Muscle layer of colon (tissue), 2 donors: Measurements from ENCODE around the gene UROS.

Experiments
- H3K27ac ChIP-seq: one replicate; pipeline ENCODE4 v1.7.0; 2013; ENCODE audit warnings: low read depth, mild to moderate bottlenecking, low read length, moderate library complexity
- H3K27me3 ChIP-seq, 2 donors: one replicate each; pipeline ENCODE4 v1.7.0; 2013; ENCODE audit warnings: low read length in 2 of 2, mild to moderate bottlenecking in 2 of 2; ENCODE audit not compliant: insufficient read depth in 2 of 2, control insufficient read depth in 1 of 2
- H3K36me3 ChIP-seq: one replicate; pipeline ENCODE4 v1.7.0; 2013; ENCODE audit warnings: mild to moderate bottlenecking, low read length; ENCODE audit not compliant: insufficient read depth
- H3K4me1 ChIP-seq: one replicate; pipeline ENCODE4 v1.7.0; 2013; ENCODE audit warnings: mild to moderate bottlenecking, low read length; ENCODE audit not compliant: insufficient read depth
- H3K4me3 ChIP-seq, 2 donors: one replicate each; pipeline ENCODE4 v1.7.0; 2013; ENCODE audit warnings: low read length in 2 of 2, low read depth in 1 of 2, mild to moderate bottlenecking in 1 of 2, moderate library complexity in 1 of 2
- H3K9ac ChIP-seq: one replicate; pipeline ENCODE4 v1.7.0; 2013; ENCODE audit warnings: low read length
- H3K9me3 ChIP-seq: one replicate; pipeline ENCODE4 v1.7.0; 2013; ENCODE audit warnings: mild to moderate bottlenecking, low read length
- donor health status: abdominal sarcoma.
- donor health status: Adenocarcinoma of cecum.

UROS gene

GRCh38 chr10:125802131-125802530 lies 20.9 kb downstream of the UROS start:
- no peak overlapping the region for H3K4me3 ChIP-seq
- H3K9me3 ChIP-seq = no peaks in the 10 kb centered on the region
- H3K4me1 ChIP-seq = no peaks in the 10 kb centered on the region
- peaks cover 34% of the 10 kb centered on the region for H3K36me3 ChIP-seq
- H3K27me3 ChIP-seq = no peaks in the 10 kb centered on the region
- H3K9ac ChIP-seq = no peak overlapping the region
- H3K27ac ChIP-seq = no peak overlapping the region

GRCh38 chr10:125801574-125801973 lies 21.5 kb downstream of the UROS start:
- no peak overlapping the region for H3K4me3 ChIP-seq
- peaks cover 31% of the 10 kb centered on the region for H3K36me3 ChIP-seq
- H3K27ac ChIP-seq = no peak overlapping the region
- no peaks in the 10 kb centered on the region for H3K9me3 ChIP-seq
- H3K27me3 ChIP-seq = no peaks in the 10 kb centered on the region
- H3K9ac ChIP-seq = no peak overlapping the region
- no peaks in the 10 kb centered on the region for H3K4me1 ChIP-seq

- peaks cover 26% of the 10 kb centered on the region for H3K36me3 ChIP-seq
- H3K27ac ChIP-seq = no peak overlapping the region
- H3K9me3 ChIP-seq = no peaks in the 10 kb centered on the region
- no peaks in the 10 kb centered on the region for H3K27me3 ChIP-seq
- H3K9ac ChIP-seq = no peak overlapping the region
- H3K4me1 ChIP-seq = no peaks in the 10 kb centered on the region
- no peak overlapping the region for H3K4me3 ChIP-seq
Observed at GRCh38 chr10:125799451-125800182, 23.4 kb downstream of the UROS start.

- no peak overlapping the region for H3K9ac ChIP-seq
- peaks cover 35% of the 10 kb centered on the region for H3K36me3 ChIP-seq
- no peak overlapping the region for H3K4me3 ChIP-seq
- no peak overlapping the region for H3K27ac ChIP-seq
- H3K27me3 ChIP-seq = no peaks in the 10 kb centered on the region
- no peaks in the 10 kb centered on the region for H3K9me3 ChIP-seq
- no peaks in the 10 kb centered on the region for H3K4me1 ChIP-seq
Observed at GRCh38 chr10:125797994-125798662, 24.9 kb downstream of the UROS start.

- Histone ChIP-seq H3K36me3 (peaks cover 41% of the 10 kb centered on the region), H3K4me1 (no peaks in the 10 kb centered on the region), H3K27me3 (no peaks in the 10 kb centered on the region), H3K4me3 (no peak overlapping the region), H3K9me3 (no peaks in the 10 kb centered on the region), H3K27ac (no peak overlapping the region), H3K9ac (no peak overlapping the region)
Observed at GRCh38 chr10:125797424-125797823, 25.6 kb downstream of the UROS start.

- no peak overlapping the region for H3K27ac ChIP-seq
- H3K9me3 ChIP-seq = no peaks in the 10 kb centered on the region
- no peaks in the 10 kb centered on the region for H3K27me3 ChIP-seq
- H3K9ac ChIP-seq = no peak overlapping the region
- no peak overlapping the region for H3K4me3 ChIP-seq
- H3K36me3 ChIP-seq = peaks cover 45% of the 10 kb centered on the region
- H3K4me1 ChIP-seq = no peaks in the 10 kb centered on the region
Observed at GRCh38 chr10:125795637-125796190, 27.3 kb downstream of the UROS start.

GRCh38 chr10:125795128-125795527 lies 27.9 kb downstream of the UROS start:
- no peaks in the 10 kb centered on the region for H3K27me3 ChIP-seq
- peaks cover 45% of the 10 kb centered on the region for H3K36me3 ChIP-seq
- H3K9ac ChIP-seq = no peak overlapping the region
- H3K4me1 ChIP-seq = no peaks in the 10 kb centered on the region
- H3K27ac ChIP-seq = no peak overlapping the region
- no peaks in the 10 kb centered on the region for H3K9me3 ChIP-seq
- H3K4me3 ChIP-seq = no peak overlapping the region

- peaks cover 45% of the 10 kb centered on the region for H3K36me3 ChIP-seq
- H3K27me3 ChIP-seq = no peaks in the 10 kb centered on the region
- H3K4me1 ChIP-seq = no peaks in the 10 kb centered on the region
- no peak overlapping the region for H3K4me3 ChIP-seq
- H3K9ac ChIP-seq = no peak overlapping the region
- H3K9me3 ChIP-seq = no peaks in the 10 kb centered on the region
- no peak overlapping the region for H3K27ac ChIP-seq
Observed at GRCh38 chr10:125792342-125793300, 30.4 kb downstream of the UROS start.

- Histone ChIP-seq H3K27me3 (no peaks in the 10 kb centered on the region), H3K9ac (no peak overlapping the region), H3K4me1 (no peaks in the 10 kb centered on the region), H3K36me3 (peaks cover 15% of the 10 kb centered on the region), H3K9me3 (no peaks in the 10 kb centered on the region), H3K27ac (no peak overlapping the region), H3K4me3 (no peak overlapping the region)
Observed at GRCh38 chr10:125788156-125789034, 34.7 kb downstream of the UROS start.

GRCh38 chr10:125785791-125786190 lies 37.3 kb downstream of the UROS start:
- Histone ChIP-seq H3K36me3 (peaks cover 5% of the 10 kb centered on the region), H3K4me1 (no peaks in the 10 kb centered on the region), H3K9me3 (no peaks in the 10 kb centered on the region), H3K9ac (no peak overlapping the region), H3K27ac (no peak overlapping the region), H3K27me3 (no peaks in the 10 kb centered on the region), H3K4me3 (no peak overlapping the region)
